ENCODE results near the gene IBA57. TPM values are rescaled to one million over a fixed set of nuclear protein-coding genes. Genes with fewer than 3 reads are reported as not detected.
"Not testable (repeated sequence)": the region's sequence is repeated elsewhere in the genome, so short reads cannot be mapped to it uniquely, and the experiment has no call there.

Gene IBA57
- polyA plus RNA-seq, 1 donor, result 9.2 TPM

DNA sequence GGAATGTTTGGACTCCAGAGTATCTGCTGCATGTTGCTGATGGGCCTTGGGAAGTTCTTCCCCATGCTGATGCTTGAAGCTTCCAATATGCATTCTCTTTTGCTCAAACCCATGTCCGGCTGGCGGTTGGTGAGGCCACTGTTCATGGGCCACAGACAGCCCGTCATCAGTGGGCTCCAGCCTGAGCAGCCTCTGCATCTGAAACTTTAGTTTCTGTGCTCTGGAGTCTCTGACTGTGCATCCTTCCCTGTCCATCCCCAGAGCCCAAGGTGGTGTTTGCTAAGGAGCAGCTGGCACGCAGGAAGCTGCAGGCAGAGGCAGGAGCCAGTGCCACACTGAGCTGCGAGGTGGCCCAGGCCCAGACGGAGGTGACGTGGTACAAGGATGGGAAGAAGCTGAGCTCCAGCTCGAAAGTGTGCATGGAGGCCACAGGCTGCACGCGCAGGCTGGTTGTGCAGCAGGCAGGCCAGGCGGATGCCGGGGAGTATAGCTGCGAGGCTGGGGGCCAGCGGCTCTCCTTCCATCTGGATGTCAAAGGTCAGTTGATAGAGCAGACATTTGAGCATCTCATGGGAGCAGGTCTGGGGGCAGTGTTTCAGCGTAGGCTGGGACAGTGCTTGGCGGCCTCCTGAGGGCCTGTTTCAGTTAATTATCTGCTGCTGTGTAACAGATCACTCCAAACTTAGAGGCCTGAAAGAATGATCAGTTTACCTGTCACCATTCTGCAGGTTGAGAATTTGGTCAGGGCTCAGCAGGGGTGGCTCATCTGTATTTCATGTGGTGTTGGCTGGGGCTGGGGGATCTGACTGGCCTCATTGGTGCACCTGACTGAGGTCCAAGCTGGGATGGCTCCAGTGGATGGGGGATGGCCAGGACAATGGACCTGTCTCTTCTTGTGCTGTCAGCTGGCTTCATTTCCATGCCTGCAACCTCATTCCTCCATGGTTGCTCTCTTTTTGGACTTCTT is 58.9 kb downstream of the IBA57 start:
- Histone ChIP-seq H3K27ac (ENCODE audit: low read length) (no peak overlapping the region), H3K36me3 (ENCODE audit: control insufficient read depth, insufficient read depth, low read length) (peaks cover 17% of the 10 kb centered on the region), H3K9me3 (ENCODE audit: control insufficient read depth, low read depth, low read length) (peaks cover 13% of the 10 kb centered on the region), H3K4me3 (ENCODE audit: low read length) (no peak overlapping the region), H3K4me1 (ENCODE audit: control insufficient read depth, insufficient read depth, low read length) (peaks cover 3% of the 10 kb centered on the region), H3K27me3 (ENCODE audit: control insufficient read depth, insufficient read depth, low read length) (no peaks in the 10 kb centered on the region)
- WGBS (ENCODE audit: insufficient coverage, low lambda C conversion rate), result no CpG with 5 or more reads among the region's 16 CpGs
- no peak for DNase-seq

DNA sequence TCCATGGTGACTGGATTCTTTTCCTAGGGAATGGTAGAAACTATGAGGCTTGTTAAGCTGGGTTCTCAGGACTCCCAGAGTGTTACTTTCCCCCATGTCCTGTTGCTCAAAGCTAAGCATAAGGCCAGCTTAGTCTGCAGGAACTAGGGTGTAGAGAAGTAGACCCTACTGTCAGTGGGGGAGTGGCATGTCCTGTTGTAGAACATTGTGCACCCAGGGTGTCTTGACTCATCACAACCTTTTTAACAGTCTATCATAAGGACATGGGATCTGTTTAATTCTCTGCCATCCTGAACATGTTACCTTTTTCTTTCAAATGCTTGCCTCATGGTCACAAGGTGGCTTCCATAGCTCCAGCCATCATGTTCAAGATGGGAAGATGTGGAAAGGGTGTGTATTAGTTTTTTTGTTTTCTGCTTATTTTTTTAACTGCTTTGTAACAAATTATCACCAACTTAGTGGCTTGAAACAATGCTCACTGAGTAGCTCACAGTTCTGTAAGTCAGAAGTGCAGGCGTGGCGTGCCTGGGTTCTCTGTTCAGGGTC is 59.6 kb downstream of the IBA57 start:
- peaks cover 14% of the 10 kb centered on the region for H3K36me3 ChIP-seq (ENCODE audit: control insufficient read depth, insufficient read depth, low read length)
- H3K27me3 ChIP-seq (ENCODE audit: control insufficient read depth, insufficient read depth, low read length), result no peaks in the 10 kb centered on the region
- no peak overlapping the region for H3K4me3 ChIP-seq (ENCODE audit: low read length)
- H3K9me3 ChIP-seq (ENCODE audit: control insufficient read depth, low read depth, low read length), result peaks cover 13% of the 10 kb centered on the region
- no peak for DNase-seq
- WGBS (ENCODE audit: insufficient coverage, low lambda C conversion rate), result no CpG with 5 or more reads among the region's 2 CpGs
- no peak overlapping the region for H3K27ac ChIP-seq (ENCODE audit: low read length)
- H3K4me1 ChIP-seq (ENCODE audit: control insufficient read depth, insufficient read depth, low read length), result peaks cover 3% of the 10 kb centered on the region

DNA sequence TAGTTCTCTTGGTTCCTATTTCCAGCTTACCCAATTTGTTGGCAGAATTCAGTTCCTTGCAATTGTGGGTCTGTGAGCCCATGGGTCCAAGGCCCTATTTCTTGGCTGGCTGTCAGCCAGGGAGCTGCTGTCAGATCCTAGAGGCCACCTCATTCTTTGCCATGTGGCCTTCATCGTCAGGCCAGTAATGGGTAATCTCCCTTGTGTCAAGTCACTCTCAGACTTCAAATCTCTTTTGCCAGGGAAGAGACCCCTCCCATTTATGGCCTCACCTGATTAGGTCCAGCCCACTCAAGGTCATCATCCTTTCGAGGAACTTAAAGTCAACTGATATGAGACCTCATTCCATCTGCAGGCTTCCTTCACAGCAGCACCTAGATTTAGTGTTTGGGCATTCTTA is 60.1 kb downstream of the IBA57 start:
- H3K27me3 ChIP-seq (ENCODE audit: control insufficient read depth, insufficient read depth, low read length), result no peaks in the 10 kb centered on the region
- H3K4me1 ChIP-seq (ENCODE audit: control insufficient read depth, insufficient read depth, low read length), result peaks cover 3% of the 10 kb centered on the region
- H3K9me3 ChIP-seq (ENCODE audit: control insufficient read depth, low read depth, low read length), result peaks cover 13% of the 10 kb centered on the region
- H3K27ac ChIP-seq (ENCODE audit: low read length), result no peak overlapping the region
- no peak overlapping the region for H3K4me3 ChIP-seq (ENCODE audit: low read length)
- peaks cover 14% of the 10 kb centered on the region for H3K36me3 ChIP-seq (ENCODE audit: control insufficient read depth, insufficient read depth, low read length)
- no CpG with 5 or more reads among the region's 2 CpGs for WGBS (ENCODE audit: insufficient coverage, low lambda C conversion rate)
- no peak for DNase-seq

DNA sequence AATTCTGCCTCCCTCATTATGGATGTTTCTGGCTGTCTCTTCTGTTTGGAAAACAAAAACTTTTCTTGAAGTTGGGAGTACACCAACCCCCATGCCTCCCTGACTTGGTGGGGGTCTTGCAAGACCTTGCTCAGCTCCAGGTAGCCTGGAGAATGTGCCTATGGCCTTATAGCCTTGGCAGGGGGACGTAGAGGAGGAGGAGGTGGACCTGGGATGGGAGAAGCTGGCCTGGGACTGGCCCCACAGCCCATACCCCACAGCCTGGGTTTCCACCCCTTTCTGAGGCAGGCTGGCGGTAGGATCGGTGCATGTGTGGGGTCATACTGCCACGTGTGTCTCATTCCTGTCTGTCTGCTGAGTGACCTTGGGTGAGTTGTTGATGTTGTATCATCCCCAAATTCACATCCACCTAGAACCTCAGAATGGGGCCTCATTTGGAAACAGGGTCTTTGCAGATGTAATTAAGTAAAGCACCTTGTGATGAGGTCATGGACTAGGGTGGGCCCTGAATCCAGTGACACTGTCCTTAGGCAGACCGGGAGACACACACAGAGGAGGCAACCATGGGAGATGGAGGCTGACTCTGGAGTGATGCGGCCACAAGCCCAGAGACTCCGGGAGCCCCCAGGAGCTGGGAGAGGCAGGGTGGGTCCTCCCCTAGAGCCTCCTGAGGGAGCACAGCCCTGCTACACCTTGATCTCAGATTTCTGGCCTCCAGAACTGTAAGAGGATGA is 60.7 kb downstream of the IBA57 start:
- Histone ChIP-seq H3K9me3 (ENCODE audit: control insufficient read depth, low read depth, low read length) (peaks cover 13% of the 10 kb centered on the region), H3K36me3 (ENCODE audit: control insufficient read depth, insufficient read depth, low read length) (peaks cover 14% of the 10 kb centered on the region), H3K27ac (ENCODE audit: low read length) (no peak overlapping the region), H3K27me3 (ENCODE audit: control insufficient read depth, insufficient read depth, low read length) (no peaks in the 10 kb centered on the region), H3K4me3 (ENCODE audit: low read length) (no peak overlapping the region), H3K4me1 (ENCODE audit: control insufficient read depth, insufficient read depth, low read length) (peaks cover 3% of the 10 kb centered on the region)
- WGBS (ENCODE audit: insufficient coverage, low lambda C conversion rate), result no CpG with 5 or more reads among the region's 7 CpGs
- no peak for DNase-seq

DNA sequence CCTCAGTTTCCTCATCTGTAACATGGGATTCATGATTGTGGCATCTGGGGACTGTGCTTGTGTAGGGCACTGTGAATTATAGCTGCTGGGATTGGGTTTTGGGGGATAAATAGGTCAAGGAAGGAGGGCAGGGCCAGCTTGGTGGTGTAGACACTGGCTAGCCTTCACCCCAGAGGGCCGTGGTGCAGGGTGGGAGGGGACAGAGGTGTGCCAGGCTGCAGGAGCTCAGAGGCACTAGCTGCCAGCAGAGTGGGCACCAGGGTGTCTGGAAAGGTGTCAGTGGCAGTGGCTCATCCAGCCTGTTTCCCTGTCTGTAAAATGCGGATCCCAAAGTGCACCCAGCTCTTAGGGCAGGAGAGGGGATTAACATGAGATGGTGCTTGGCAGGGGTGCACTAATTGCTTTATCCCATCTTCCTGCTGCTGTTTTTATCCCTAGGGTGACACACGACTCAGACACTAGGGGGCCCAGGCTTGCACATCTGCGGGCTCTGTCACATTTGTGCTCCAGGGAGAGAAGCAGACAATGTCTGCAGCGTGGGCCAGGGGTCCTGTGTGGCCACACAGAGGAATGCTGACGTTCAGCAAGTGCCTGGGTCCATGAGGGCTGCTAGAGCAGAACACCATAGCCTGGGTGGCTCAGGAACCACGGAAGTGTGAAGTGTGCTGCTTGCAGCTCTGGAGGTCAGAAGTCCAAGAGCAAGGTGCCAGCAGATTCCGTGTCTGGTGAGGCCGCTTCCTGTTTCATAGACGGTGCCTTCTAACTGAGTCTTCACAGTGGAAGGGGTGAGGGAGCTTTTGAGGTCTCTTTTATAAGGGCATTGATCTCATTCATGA is 61.6 kb downstream of the IBA57 start:
- WGBS (ENCODE audit: insufficient coverage, low lambda C conversion rate), result 70% methylated on average over 2 of the region's 10 CpGs
- Histone ChIP-seq H3K27me3 (ENCODE audit: control insufficient read depth, insufficient read depth, low read length) (no peaks in the 10 kb centered on the region), H3K27ac (ENCODE audit: low read length) (peak overlapping the region; percentile 43), H3K4me1 (ENCODE audit: control insufficient read depth, insufficient read depth, low read length) (peaks cover 3% of the 10 kb centered on the region), H3K4me3 (ENCODE audit: low read length) (no peak overlapping the region), H3K36me3 (ENCODE audit: control insufficient read depth, insufficient read depth, low read length) (peaks cover 18% of the 10 kb centered on the region), H3K9me3 (ENCODE audit: control insufficient read depth, low read depth, low read length) (peaks cover 13% of the 10 kb centered on the region)
- DNase-seq, result peak; percentile 74 to 86

DNA sequence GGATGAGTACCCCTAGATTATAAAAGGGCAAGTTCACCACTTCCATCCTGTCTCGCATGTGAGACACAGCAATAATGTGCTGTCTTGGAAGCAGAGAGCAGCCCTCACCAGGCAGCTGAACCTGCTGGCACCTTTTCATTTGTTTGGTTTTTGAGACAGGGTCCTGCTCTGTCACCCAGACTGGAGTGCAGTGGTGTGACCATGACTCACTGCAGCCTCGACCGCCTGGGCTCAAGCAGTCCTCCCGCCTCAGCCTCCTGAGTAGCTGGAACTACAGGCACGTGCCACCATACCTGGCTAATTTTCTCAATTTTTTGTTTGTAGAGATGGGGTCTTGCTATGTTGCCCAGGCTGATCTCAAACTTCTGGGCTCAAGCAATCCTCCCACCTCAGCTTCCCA is 62.5 kb downstream of the IBA57 start:
- WGBS (ENCODE audit: insufficient coverage, low lambda C conversion rate), result no CpG with 5 or more reads among the region's 5 CpGs
- not testable (repeated sequence) for H3K27ac ChIP-seq (ENCODE audit: low read length); H3K4me1 ChIP-seq (ENCODE audit: control insufficient read depth, insufficient read depth, low read length); DNase-seq; H3K4me3 ChIP-seq (ENCODE audit: low read length); H3K27me3 ChIP-seq (ENCODE audit: control insufficient read depth, insufficient read depth, low read length)
- Histone ChIP-seq H3K9me3 (ENCODE audit: control insufficient read depth, low read depth, low read length) (peaks cover 13% of the 10 kb centered on the region), H3K36me3 (ENCODE audit: control insufficient read depth, insufficient read depth, low read length) (peaks cover 22% of the 10 kb centered on the region)

DNA sequence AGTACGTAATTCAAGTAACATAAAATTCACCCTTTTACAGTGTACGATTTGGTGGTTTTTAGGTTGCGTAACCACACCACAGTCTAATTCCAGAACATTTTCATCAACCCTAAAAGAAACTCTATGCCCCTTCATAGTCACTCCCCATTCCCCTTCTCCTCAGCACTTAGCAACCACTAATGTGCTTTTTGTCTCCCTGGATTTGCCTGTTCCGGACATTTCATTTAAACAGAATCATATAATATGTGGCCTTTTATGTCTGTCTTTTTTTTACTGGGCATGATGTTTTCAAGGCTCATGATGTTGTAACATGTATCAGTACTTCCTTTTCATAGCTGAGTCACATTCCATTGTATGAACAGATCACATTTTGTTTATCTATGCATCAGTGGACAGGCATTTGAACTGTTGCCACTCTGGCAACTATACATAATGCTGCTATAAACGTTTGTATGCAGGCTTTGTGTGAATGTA is 63.0 kb downstream of the IBA57 start:
- H3K27ac ChIP-seq (ENCODE audit: low read length), result no peak overlapping the region
- H3K4me3 ChIP-seq (ENCODE audit: low read length), result no peak overlapping the region
- H3K36me3 ChIP-seq (ENCODE audit: control insufficient read depth, insufficient read depth, low read length), result peaks cover 22% of the 10 kb centered on the region
- peaks cover 13% of the 10 kb centered on the region for H3K9me3 ChIP-seq (ENCODE audit: control insufficient read depth, low read depth, low read length)
- WGBS (ENCODE audit: insufficient coverage, low lambda C conversion rate), result 100% methylated on average over 3 of the region's 5 CpGs
- no peak for DNase-seq
- peaks cover 3% of the 10 kb centered on the region for H3K4me1 ChIP-seq (ENCODE audit: control insufficient read depth, insufficient read depth, low read length)
- no peaks in the 10 kb centered on the region for H3K27me3 ChIP-seq (ENCODE audit: control insufficient read depth, insufficient read depth, low read length)

DNA sequence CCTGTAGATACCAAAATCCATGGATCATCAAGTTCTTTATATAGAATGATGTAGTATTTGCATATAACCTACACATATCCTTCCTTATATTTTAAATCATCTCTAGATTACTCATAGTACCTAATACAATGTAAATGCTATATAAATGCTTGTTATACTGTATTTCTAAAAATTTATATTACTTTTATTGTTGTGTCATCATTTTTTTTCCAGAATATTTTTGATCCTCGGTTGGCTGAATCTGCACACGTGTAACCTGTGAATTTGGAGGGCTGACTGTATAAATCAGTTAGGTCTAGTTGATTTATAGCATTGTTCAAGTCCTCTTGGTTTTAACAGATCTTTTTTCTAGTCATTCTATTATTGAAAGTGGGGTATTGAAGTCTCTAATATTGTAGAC is 65.6 kb downstream of the IBA57 start:
- H3K4me1 ChIP-seq (ENCODE audit: control insufficient read depth, insufficient read depth, low read length), result peaks cover 6% of the 10 kb centered on the region
- WGBS (ENCODE audit: insufficient coverage, low lambda C conversion rate), result 83% methylated on average over 2 of the region's 2 CpGs
- no peaks in the 10 kb centered on the region for H3K9me3 ChIP-seq (ENCODE audit: control insufficient read depth, low read depth, low read length)

More for the DNA sequence above, 65.6 kb downstream of the IBA57 start:
- Histone ChIP-seq H3K27ac (ENCODE audit: low read length) (no peak overlapping the region), H3K27me3 (ENCODE audit: control insufficient read depth, insufficient read depth, low read length) (no peaks in the 10 kb centered on the region), H3K4me3 (ENCODE audit: low read length) (no peak overlapping the region), H3K36me3 (ENCODE audit: control insufficient read depth, insufficient read depth, low read length) (peaks cover 11% of the 10 kb centered on the region)
- DNase-seq, result no peak
